SU-DHL-6 (cell line): ENCODE data around the gene GSG1L2.

Experiments used
- EZH2phosphoT487 ChIP-seq: fragments of 200-600 bp; sonication (generic), shearing (Covaris generic); conservative IDR thresholded peaks from 2 replicates; pipeline ENCODE4 v1.6.1; 2018; ENCODE audit warnings: mild to moderate bottlenecking, antibody characterized with exemption, low read length, moderate library complexity, mixed read lengths
- TF ChIP-seq, protein P1 (sequence below): fragments of 200-600 bp; sonication (generic); IDR thresholded peaks from one replicate; pipeline ENCODE4 v1.5.1; 2017; ENCODE audit warnings: antibody characterized with exemption, mild to moderate bottlenecking, low read length, moderate library complexity; ENCODE audit not compliant: insufficient read depth, poor library complexity, severe bottlenecking

DNA sequence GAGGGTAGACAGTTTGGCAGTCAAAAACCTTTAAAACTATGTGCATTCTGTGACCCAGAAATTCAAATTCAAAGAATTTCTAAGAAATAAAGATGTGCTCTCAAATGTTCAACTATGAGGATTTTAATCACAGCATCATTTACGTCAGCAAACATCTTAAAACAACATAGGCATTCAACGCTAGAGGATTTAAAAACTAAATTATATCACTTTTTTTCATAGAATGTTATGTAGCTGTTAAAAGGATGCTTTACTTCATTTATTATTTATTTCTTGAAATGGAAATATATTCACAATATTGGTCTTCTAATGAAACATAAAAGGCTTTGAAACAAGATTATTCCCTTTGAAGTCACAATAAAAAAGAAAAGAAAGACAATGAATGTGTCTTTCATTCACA is 7.5 kb upstream of the GSG1L2 start:
- TF ChIP-seq, protein P1, sequence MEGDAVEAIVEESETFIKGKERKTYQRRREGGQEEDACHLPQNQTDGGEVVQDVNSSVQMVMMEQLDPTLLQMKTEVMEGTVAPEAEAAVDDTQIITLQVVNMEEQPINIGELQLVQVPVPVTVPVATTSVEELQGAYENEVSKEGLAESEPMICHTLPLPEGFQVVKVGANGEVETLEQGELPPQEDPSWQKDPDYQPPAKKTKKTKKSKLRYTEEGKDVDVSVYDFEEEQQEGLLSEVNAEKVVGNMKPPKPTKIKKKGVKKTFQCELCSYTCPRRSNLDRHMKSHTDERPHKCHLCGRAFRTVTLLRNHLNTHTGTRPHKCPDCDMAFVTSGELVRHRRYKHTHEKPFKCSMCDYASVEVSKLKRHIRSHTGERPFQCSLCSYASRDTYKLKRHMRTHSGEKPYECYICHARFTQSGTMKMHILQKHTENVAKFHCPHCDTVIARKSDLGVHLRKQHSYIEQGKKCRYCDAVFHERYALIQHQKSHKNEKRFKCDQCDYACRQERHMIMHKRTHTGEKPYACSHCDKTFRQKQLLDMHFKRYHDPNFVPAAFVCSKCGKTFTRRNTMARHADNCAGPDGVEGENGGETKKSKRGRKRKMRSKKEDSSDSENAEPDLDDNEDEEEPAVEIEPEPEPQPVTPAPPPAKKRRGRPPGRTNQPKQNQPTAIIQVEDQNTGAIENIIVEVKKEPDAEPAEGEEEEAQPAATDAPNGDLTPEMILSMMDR = no peak
- no peak for TF ChIP-seq EZH2phosphoT487
